Measurements from ENCODE around the gene ZDHHC22.
A peak's percentile ranks its signal among the peaks of the same experiment; 100 is the strongest.

Gene ZDHHC22

GRCh38 chr14:77128414-77128891, 13.1 kb downstream of the ZDHHC22 start:
- DNase-seq (ENCODE audit: low read depth in 2 of 2) = no peak

- DNase-seq (ENCODE audit: low read depth in 2 of 2) = no peak
These were observed 15.1 kb downstream of the ZDHHC22 start for GRCh38 chr14:77126461-77126990.

GRCh38 chr14:77125823-77126325, 15.7 kb downstream of the ZDHHC22 start:
- DNase-seq (ENCODE audit: low read depth in 2 of 2) = no peak

GRCh38 chr14:77125281-77125801, 16.2 kb downstream of the ZDHHC22 start:
- DNase-seq (ENCODE audit: low read depth in 2 of 2) = no peak

- DNase-seq (ENCODE audit: low read depth in 2 of 2) = peak in 1 of 2 donors; percentile 40
These were observed 17.0 kb downstream of the ZDHHC22 start for GRCh38 chr14:77124345-77125280.

GRCh38 chr14:77123381-77124325, 17.9 kb downstream of the ZDHHC22 start:
- no peak for DNase-seq (ENCODE audit: low read depth in 2 of 2)

- no peak for DNase-seq (ENCODE audit: low read depth in 2 of 2)
These were observed 19.0 kb downstream of the ZDHHC22 start for GRCh38 chr14:77122526-77123125.

GRCh38 chr14:77120771-77121743, 20.5 kb downstream of the ZDHHC22 start:
- no peak for DNase-seq (ENCODE audit: low read depth in 2 of 2)

GRCh38 chr14:77119851-77120250, 21.7 kb downstream of the ZDHHC22 start:
- no peak for DNase-seq (ENCODE audit: low read depth in 2 of 2)

- DNase-seq (ENCODE audit: low read depth in 2 of 2) = no peak
These were observed 25.3 kb downstream of the ZDHHC22 start for GRCh38 chr14:77116172-77116817.

- DNase-seq (ENCODE audit: low read depth in 2 of 2) = no peak
These were observed 27.0 kb downstream of the ZDHHC22 start for GRCh38 chr14:77114609-77115008.

GRCh38 chr14:77113644-77114043, 27.9 kb downstream of the ZDHHC22 start:
- no peak for DNase-seq (ENCODE audit: low read depth in 2 of 2)

- no peak for DNase-seq (ENCODE audit: low read depth in 2 of 2)
These were observed 30.6 kb downstream of the ZDHHC22 start for GRCh38 chr14:77111021-77111420.

GRCh38 chr14:77110286-77110685, 31.3 kb downstream of the ZDHHC22 start:
- DNase-seq (ENCODE audit: low read depth in 2 of 2) = no peak

GRCh38 chr14:77109656-77110055, 31.9 kb downstream of the ZDHHC22 start:
- no peak for DNase-seq (ENCODE audit: low read depth in 2 of 2)

GRCh38 chr14:77108753-77109152, 32.8 kb downstream of the ZDHHC22 start:
- no peak for DNase-seq (ENCODE audit: low read depth in 2 of 2)

- DNase-seq (ENCODE audit: low read depth in 2 of 2) = no peak
These were observed 34.4 kb downstream of the ZDHHC22 start for GRCh38 chr14:77107228-77107627.

GRCh38 chr14:77106666-77107065, 34.9 kb downstream of the ZDHHC22 start:
- DNase-seq (ENCODE audit: low read depth in 2 of 2) = no peak
